Putamen (tissue), 1 donor: ENCODE measurements around the gene PAH.

Source experiments
- DNase-seq: peaks from one replicate; pipeline ENCODE4 v3.0.0-alpha.2; 2016; ENCODE audit warnings: low spot score

PAH gene

DNA sequence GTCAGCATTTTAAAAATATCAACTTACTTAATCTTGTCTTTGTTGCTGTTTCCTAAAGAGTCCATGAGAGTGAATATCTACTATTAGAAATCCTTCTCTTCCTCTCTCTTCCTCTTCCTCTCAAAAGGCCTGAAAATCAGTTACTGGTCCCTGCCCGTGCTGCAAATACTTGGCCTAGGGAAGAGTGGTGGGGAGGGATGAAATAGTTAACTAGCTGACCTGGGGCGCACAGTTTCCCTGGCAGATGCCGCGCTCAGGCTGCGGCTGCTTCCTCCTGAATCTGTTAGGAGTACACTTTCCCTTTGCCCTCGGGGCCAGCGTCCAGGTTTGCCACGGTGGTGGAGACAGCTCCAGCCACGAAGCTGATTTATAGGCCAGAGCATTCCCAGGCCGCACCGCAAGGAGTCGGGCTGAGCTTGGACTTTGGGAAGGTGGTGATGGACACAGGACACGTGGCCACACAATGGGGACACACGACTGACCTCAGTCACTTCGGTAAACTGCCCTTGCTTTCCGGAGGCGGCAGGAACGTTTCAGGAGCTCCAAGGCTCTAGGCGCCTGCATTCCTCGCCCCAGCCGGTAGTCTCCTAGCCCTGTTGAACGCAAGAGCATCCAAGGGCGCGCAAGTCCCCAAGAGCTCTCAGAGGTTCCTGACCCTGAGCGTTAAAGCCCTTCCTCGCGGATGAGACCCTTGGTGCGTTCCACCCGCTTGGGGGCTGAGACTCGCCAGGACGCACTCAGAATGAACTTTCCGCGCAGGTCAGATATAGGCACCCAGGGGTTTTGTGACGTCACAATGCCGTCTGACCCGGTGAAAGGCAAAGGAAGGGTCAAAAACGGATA, 33.3 kb upstream of the PAH start:
- DNase-seq = no peak

DNA sequence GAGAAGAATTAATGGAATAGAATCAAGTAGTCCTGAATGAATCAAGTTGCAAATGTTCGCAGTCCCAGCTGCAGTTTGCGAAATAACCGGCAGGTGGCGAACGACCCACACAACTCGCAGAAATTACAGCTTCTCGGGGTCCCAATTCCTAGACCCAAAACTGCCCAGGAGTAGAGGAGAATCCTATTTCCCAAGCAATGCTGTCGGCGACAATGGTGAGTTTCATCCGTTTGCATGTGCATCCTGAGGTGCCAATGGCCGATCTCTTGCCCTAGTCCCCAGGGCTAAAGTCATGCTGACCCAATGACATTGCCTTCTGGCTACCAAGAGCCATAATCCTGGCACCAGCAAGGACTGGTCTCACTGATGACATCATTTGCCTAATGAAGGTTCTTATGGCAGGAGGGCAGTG, 31.9 kb upstream of the PAH start:
- DNase-seq = no peak

DNA sequence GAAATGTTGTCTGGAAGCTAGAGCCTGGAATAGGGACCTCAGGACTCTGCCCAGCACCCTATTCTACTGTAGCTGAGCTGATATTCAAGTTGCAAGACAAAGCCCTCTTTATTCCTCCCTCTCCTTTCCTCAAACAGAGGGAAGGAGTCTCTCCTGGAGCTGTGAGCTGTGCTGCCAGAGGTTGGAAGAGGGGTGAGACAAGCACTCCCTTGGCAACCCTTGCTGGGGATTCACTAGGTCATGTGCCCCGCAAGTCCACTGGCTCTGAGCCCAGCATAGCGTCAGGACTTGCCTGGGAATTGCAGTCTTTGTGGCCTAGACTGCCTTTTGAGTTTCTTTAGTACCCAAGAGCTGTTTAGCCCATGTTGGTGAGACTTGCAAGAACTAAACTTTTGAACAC, 29.0 kb upstream of the PAH start:
- no peak for DNase-seq

DNA sequence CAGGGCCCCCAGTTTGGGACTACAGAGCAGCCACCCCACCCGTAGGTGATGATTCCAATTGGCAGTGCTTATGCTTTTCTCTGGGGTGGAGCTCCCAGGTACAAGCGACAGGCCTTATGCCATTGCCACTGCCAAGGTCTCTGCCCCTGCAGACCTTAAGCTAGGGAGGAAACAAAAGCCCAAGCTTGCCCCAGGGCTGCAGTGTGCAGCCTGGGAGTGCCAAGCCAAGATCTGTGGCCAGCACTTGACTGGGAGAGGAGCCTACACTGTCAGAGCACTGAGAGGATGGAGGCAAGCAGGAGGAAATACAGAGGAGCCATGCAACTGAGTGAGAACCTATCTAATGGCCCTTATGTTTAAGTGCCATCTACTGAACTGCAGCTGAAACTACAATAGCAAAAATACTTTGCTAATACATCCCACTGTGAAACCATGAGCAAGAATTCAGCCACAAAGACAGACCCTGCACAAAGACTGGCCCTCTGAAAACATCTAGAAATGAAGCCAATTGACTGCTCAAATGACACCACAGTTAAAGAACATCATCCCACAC, 22.7 kb upstream of the PAH start:
- DNase-seq = no peak

DNA sequence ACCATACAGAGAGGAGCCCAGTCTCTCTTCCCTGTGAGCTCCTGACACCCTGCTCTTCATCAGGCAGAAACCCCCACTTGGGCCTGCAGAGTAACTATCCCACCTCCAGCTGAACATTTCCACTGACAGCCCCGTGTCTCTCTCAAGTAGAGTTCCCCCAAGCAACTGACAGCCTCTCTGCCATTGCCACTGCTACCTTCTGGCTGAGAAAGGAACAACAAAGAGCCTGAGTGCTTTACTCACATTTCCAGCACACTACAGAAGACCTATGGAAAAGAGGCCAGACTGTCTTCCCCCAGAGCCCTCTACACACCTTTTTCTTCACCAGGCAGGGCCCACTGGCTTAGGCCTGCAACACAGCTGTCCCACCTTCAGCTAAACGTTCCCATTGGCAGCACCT, 22.0 kb upstream of the PAH start:
- no peak for DNase-seq

DNA sequence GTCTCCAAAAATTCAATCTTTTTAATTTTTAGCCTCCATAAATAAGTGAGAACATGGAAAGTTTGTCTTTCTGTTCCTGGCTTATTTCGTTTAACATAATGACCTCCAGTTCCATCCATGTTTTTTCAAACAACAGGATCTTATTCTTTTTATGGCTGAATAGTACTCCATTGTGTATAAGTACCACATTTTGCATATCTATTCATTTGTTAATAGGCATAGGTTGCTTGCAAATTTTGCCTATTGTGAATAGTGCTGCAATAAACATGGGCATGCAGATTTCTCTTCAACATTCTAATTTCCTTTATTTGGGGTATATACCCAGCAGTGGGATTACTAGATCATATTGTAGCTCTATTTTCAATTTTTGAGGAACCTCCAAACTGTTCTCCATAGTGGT, 16.1 kb upstream of the PAH start:
- no peak for DNase-seq

DNA sequence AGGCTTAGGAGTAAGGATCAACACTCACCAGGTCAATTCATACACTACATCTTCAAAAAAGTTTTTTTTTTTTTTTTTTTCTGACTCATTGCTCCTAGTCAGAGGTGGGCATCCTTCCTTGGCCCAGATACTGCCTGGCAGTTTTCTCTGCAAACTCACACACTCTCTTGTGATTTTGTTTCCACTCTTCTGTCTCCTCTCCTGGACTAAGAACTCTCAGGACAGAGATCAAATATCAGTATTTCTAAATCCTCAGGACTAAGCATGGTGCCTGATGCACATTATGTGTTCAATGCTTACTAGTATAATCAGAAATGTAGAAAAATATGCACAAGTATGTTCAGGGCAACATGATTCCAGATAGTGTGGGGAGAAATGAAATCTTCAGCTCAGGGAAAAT, 10.2 kb upstream of the PAH start:
- no peak for DNase-seq

DNA sequence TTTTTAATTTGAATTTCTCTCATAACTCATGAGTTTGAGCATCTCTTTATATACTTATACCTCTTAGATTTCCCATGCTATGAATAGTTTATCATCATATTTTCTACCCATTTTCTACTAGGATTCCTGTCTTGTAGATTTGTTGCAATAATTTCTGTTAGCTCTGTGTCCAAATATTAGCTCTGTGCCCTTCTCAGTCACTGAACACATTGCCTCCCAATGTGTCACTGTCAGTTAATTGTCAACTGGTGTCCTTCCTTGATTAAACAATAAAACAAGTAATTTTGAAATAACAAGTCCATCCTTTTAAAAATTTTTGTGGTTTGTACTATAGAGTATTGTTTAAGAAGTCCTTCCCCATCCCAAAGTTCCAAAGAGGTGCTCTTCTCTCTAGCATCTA, 4.2 kb upstream of the PAH start:
- no peak for DNase-seq

DNA sequence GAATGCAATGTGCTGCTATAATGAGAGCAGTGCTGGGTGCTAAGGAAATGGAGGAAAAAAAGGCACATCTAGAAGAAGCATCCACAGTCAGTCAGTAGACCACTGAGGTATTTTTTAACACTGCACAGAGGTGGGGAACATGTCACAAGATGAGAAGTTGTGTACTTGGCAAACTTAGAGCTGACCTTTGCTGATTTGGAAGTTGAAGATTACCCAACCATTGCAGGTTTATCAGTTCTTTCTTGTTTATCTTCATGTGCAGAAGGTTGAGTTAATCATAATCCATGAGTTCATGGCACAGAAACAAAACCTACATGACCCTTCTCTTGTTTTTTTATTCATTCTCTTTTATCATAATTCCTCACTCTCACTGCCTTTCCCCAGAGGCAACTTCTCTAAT, 3.2 kb upstream of the PAH start:
- DNase-seq = no peak

DNA sequence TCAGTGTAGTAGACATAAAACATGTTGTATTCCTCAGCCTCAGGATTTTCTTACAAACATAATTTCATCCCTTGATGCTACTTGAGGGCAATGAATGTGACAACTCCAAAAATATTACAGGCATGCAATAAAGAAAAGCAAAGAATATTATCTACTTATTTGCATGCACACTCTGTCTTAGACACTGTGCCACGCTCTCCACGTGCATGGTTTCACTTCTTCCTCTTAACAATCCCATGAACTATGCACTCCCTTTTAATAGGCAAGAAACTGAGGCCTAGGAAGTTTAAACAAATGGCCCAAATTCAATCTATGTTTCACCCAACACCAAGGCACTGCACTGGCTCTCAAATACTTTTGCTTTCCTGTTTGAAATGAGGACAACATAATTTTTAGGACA, 1.8 kb upstream of the PAH start:
- no peak for DNase-seq

DNA sequence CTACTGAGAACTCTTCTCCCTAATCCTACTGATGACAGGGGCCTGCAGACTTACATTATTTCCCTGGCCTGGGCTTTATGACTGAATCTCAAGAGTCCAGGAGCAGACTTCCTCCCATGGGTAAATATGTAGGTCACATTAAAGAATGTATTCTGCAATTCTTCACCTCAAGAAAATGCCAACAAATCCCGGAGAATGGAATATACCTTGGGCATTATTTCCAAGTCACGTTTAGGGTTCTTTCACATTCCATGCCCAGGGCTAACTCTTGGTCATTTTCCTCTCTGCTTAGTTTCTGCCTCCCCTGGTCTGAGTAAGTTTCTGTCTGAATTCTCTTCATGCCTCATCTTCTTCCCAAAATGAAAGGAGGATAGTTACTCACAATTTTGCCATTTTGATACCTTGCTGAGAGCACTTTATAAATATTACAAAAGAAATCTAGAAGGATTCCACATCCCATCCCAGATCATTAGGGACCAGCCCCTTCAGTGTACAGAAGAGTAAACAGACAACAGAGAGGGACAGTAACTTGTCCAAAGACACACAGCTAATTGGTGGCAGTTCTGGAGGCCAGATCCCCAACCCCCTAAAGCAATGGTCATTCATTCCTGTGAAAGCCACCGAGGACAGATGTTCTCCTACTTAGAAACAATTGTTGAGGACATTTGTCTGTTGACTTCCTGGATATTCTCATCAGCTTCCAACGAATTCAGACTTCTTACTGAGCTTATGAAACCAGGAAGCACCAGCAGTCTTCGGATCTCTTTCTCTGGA, 605 bp downstream of the PAH start:
- DNase-seq = no peak

DNA sequence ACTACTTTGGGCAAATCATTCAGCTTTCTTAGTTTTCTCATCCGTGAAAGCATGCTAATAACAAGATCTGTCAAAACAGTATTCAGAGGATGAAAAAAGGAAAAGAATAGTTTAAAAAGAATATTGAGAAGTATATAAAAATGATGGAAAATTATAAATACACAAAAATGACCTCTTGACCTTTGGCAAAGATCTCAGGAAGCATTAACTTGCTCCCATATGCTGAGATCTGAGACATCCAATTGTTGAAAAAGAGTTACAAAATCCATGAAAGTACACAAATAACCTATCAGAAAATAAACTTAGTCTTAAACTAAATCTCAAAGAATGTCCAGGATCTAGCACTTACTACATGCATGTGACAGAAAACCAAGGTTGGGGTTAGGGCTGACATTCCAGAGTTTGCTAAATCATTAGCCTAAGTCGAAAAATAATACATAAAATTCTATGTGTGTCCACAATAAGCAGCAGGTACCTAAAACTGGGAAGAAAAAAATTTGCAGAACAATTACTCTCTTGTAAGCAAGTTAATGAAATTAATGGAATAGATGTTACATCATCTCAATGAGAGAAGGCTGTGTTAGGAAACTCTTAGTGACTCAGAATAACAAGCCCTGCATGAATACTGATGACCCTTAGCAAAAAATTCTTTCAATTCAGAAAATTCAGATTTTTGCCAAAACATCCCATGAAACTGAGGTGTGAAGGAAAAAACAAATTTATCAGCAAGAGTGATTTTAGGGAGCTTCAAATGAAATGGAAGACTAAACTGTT, 3.4 kb downstream of the PAH start:
- no peak for DNase-seq

DNA sequence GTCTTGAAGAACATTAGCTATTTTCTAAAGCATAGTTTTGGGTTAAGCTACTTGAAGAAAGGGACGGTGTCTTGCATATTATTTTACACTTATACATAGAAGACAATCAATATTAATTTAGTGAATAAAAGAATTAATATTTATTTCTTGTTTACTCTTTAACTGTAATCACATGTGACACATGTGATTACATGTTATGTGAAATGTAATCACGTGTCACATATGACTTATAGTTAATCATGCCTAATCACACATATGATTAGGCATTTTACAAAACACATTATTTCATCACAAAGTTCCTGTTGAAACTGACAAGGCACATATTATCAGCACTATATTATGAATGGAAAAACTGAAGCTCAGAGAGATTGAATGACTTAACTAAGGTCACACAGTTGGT, 4.8 kb downstream of the PAH start:
- no peak for DNase-seq

DNA sequence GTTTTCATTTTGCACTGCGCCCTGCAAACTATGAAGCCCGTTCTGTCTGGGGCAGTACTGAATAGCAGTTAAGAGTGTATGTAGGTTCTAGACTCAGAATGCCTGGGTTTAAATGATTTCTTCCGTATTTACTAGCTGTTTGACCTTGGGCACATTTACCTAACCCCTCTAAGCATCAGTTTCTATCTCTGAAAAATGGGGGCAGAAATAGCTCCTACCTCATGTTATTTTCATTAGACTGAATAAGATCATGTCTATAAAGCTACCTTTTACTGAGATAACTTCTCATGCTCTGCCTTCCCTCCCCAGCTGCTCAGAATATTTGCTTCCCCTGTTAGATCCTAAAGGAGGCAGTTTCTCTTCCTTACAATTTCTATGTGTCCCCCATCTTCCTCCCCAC, 5.7 kb downstream of the PAH start:
- DNase-seq = no peak

DNA sequence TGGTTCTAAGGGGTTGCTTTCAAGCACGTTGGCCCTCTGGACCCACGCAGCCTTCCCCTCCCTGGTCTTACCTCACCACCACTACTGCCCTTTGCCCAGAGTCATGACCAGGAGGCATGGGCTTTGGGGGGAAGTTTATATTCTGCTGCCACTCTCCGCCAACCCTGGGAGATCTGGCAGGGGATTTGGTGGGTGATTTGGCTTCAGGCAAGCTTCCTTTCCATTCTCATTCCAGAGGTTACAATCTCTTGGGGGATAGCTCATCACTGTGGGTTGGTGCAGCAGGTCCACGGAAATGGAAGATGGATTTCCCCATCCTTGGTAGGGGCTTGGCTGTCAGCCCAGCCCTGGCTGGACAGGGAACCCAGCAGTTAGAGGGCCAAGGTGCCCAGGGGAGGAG, 6.3 kb downstream of the PAH start:
- DNase-seq = no peak

DNA sequence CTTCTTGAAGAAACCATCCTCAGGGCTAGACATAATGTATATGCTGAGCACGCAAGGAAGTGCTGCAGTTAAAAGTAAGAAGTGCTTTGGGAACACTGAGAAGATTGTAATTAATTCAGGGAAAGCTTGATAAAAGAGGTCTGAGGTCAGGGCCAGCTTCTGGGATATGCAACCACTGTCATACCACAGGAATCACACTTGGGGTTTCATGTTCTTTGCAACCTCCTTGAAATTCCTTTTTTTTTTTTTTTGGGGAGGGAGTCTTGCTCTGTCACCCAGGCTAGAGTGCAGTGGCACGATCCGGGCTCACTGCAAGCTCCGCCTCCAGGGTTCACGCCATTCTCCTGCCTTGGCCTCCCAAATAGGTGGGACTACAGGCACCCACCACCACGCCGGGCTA, 6.9 kb downstream of the PAH start:
- DNase-seq = no peak

DNA sequence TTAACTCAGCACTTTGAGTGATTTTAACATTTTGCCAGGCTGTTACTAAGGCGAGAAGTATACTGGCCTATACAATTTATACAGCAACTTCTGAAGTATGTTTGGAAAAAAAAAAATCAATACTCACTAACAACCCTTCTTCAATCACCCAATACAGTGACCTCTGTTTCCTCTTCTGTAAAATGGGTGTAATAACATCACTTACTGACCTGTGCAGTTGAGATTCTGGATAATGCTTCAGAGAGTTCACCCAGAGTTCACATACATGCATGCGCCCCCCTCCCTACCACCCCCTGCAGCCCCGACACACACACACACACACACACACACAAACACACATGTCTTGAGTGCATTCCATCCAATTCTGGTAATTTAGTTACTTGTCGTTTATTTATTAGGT, 9.1 kb downstream of the PAH start:
- no peak for DNase-seq

DNA sequence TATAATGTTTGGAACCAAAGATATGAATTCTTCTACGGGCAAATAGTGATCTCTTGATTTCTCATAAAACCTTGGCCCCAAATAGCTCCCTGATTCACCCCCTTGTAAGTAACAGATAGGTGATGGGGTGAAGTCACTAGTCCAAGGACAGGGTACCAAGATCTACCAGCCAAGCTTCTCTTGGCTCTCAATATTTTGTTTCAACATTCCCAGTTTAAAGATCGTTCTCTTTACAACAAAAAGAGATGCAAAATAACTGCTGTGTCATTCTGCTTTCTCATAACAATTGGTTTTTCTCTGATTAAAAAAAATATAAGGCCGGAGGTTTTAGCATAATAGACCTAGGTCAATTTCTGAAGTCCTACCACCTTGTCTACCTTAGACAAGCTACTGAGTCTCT, 11.8 kb downstream of the PAH start:
- DNase-seq = no peak

DNA sequence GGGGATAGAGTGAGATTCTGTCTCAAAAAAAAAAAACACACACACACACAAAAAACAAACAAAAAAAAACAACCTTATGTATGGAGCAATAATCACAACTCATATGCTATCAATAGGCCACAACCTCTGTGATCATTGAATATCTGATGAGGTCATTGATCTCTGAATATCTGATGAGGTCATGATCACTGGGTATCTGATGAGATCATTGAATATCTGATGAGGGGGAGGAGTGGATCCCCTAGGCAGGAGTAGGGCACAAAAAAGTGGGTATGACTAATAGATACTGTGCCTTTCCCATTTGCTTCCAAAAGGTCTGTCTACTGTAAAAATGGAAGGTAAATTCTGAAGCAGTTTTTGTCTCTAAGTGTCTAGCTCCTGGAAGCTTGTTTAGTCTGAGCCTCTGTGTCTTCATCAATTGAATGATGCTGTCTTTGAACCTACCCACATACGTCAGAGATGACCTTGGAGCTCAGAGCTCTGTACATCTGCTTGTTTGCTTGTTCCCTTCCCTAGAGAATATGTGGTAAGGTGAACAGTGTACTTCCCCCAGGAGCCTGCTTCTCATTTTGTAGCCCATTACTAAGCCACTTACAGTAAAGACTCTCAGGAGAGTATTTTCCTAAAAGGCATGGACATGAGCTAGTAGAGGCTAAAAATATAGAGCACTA, 13.6 kb downstream of the PAH start:
- DNase-seq = no peak

DNA sequence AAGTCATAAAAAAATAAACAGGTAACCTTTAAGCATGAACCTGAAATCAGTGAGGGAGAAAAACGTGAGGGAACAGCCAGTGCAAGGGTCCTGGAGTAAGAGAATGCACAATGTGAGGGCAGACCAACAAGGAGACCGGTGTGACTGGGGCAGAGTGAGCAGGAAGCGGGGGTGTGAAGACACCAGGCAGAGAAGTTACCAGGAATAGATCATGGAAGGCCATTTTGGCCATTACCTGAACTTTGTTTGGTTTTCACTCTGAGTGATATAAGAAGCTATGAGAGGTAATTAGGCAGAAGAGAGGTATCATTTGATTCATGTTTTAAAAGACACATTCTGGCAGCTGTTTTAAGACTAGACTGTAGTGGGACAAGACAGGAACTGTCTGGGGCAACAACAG, 15.0 kb downstream of the PAH start:
- DNase-seq = no peak

DNA sequence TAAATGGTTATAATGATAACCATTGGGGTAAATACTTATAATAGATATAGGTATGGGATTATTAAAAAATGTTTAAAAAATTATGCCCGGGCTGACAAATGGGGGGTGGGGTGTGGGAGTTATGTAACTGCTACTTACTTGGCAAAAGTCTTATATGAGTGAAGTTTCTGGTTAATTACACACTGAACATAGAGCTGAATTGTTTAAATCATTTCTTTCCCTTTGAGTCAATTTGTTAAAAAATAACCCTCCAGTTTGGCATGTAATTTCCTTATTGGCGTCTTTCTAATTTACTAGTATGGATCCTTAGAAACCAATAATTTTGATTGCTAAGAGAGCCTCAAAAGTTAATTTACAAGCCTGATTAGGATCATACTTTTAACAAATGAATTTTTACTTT, 16.7 kb downstream of the PAH start:
- DNase-seq = no peak

DNA sequence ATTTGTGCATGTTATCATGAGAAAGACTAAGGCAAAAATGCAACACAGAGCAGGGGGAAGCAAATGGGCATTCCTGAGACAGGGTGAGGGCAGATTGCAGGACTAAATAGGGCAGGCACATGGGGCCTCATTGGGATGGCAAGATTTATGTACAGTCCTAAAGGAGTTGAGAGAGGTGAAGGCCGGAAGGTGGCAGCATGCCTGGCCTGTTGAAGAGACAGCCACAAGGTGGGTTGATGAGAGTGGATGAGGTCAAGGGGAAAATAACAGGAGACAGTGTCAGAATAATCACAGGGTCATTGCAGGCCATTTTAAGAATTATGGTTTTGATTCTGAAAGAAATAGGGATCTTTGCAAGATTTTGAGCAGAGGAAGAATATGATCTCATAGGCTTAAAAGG, 21.0 kb downstream of the PAH start:
- no peak for DNase-seq
